ENCODE results near the gene TMEM158. TPM values are rescaled to one million over a fixed set of nuclear protein-coding genes. Genes with fewer than 3 reads are reported as not detected.

Gene TMEM158
- total RNA-seq, 2 experiments from 2014 or later: 0.09 TPM; not detected in 1

- H3K36me3 Mint-ChIP-seq (ENCODE audit: low read depth): no peaks in the 10 kb centered on the region
- POLR2A ChIA-PET: no interaction called here
- peaks cover 13% of the 10 kb centered on the region for H3K4me1 Mint-ChIP-seq
- ATAC-seq (no peak), DNase-seq (no peak)
- peaks cover 61% of the 10 kb centered on the region for H3K27me3 Mint-ChIP-seq
- CTCF ChIA-PET: interaction anchor here (0.6 to 1.5 kb wide), 6 partner anchors 16 to 952 kb away, joined by 3 to 5 read pairs (median 4); no protein-coding TSS in a partner anchor
- no peak overlapping the region for H3K27ac Mint-ChIP-seq
- H3K9me3 Mint-ChIP-seq (ENCODE audit: low read depth): no peaks in the 10 kb centered on the region
- intact Hi-C loops (cut with DNase I, micrococcal nuclease): loop anchor here in 1 of 2 experiments (5.0 kb wide), 2 partner anchors 280 to 430 kb away; no protein-coding TSS in a partner anchor
- peak overlapping the region; percentile 39 for H3K4me3 Mint-ChIP-seq
Observed at GRCh38 chr3:45227071-45227820, 1.2 kb upstream of the TMEM158 start.

GRCh38 chr3:45225465-45226205 lies 452 bp downstream of the TMEM158 start:
- Mint-ChIP-seq H3K4me3 (no peak overlapping the region), H3K27me3 (peaks cover 64% of the 10 kb centered on the region), H3K4me1 (peaks cover 13% of the 10 kb centered on the region), H3K9me3 (ENCODE audit: low read depth) (no peaks in the 10 kb centered on the region), H3K36me3 (ENCODE audit: low read depth) (no peaks in the 10 kb centered on the region), H3K27ac (no peak overlapping the region)
- DNase-seq: peak; percentile 71
- POLR2A ChIA-PET: interaction anchor here (0.7 kb wide), 1 partner anchor 59 kb away, joined by 3 read pairs; no protein-coding TSS in a partner anchor
- intact Hi-C loops (cut with DNase I, micrococcal nuclease): loop anchor here in 1 of 2 experiments (1.0 to 5.0 kb wide), 5 partner anchors 58 to 432 kb away; partner anchors contain the start of gene LARS2
- CTCF ChIA-PET: interaction anchor here (1.5 to 2.7 kb wide), 3 partner anchors 14 to 118 kb away, joined by 4 to 11 read pairs (median 5); no protein-coding TSS in a partner anchor
- ATAC-seq: peak; percentile 49

GRCh38 chr3:45224824-45225464 lies 1.1 kb downstream of the TMEM158 start:
- intact Hi-C loops (cut with DNase I, micrococcal nuclease): loop anchor here in 1 of 2 experiments (5.0 kb wide), 2 partner anchors 282 to 432 kb away; no protein-coding TSS in a partner anchor
- H3K27ac Mint-ChIP-seq: no peak overlapping the region
- peak; percentile 60 for DNase-seq
- H3K27me3 Mint-ChIP-seq: peaks cover 62% of the 10 kb centered on the region
- ChIA-PET POLR2A (interaction anchor here (0.7 kb wide), 1 partner anchor 58 kb away, joined by 3 read pairs; no protein-coding TSS in a partner anchor), CTCF (interaction anchor here (0.6 to 2.7 kb wide), 6 partner anchors 14 to 287 kb away, joined by 3 to 11 read pairs (median 4); no protein-coding TSS in a partner anchor)
- no peaks in the 10 kb centered on the region for H3K36me3 Mint-ChIP-seq (ENCODE audit: low read depth)
- H3K4me1 Mint-ChIP-seq: peaks cover 13% of the 10 kb centered on the region
- H3K9me3 Mint-ChIP-seq (ENCODE audit: low read depth): no peaks in the 10 kb centered on the region
- peak overlapping the region; percentile 73 for H3K4me3 Mint-ChIP-seq
- no peak for ATAC-seq

- ChIA-PET CTCF (interaction anchor here (0.6 to 2.7 kb wide), 8 partner anchors 13 to 288 kb away, joined by 3 to 11 read pairs (median 4); no protein-coding TSS in a partner anchor), POLR2A (interaction anchor here (0.6 kb wide), 1 partner anchor 595 kb away, joined by 5 read pairs; no protein-coding TSS in a partner anchor)
- Mint-ChIP-seq H3K27ac (no peak overlapping the region), H3K27me3 (peaks cover 56% of the 10 kb centered on the region), H3K4me1 (peaks cover 13% of the 10 kb centered on the region), H3K36me3 (ENCODE audit: low read depth) (no peaks in the 10 kb centered on the region), H3K9me3 (ENCODE audit: low read depth) (no peaks in the 10 kb centered on the region), H3K4me3 (peak overlapping the region; percentile 73)
- ATAC-seq (no peak), DNase-seq (peak; percentile 50)
- intact Hi-C loops (cut with DNase I, micrococcal nuclease): no loop called here
Observed at GRCh38 chr3:45223889-45224727, 2.0 kb downstream of the TMEM158 start.

GRCh38 chr3:45219694-45220093 lies 6.4 kb downstream of the TMEM158 start:
- Mint-ChIP-seq H3K27me3 (peaks cover 33% of the 10 kb centered on the region), H3K4me3 (no peak overlapping the region), H3K4me1 (peaks cover 7% of the 10 kb centered on the region), H3K36me3 (ENCODE audit: low read depth) (no peaks in the 10 kb centered on the region), H3K27ac (no peak overlapping the region), H3K9me3 (ENCODE audit: low read depth) (no peaks in the 10 kb centered on the region)
- ChIA-PET POLR2A (no interaction called here), CTCF (interaction anchor here (2.4 kb wide), 1 partner anchor 9 kb away, joined by 11 read pairs; no protein-coding TSS in a partner anchor)
- ATAC-seq (no peak), DNase-seq (no peak)
- intact Hi-C loops (cut with DNase I, micrococcal nuclease): no loop called here

GRCh38 chr3:45218578-45219390 lies 7.3 kb downstream of the TMEM158 start:
- ChIA-PET CTCF (interaction anchor here (0.6 to 2.4 kb wide), 5 partner anchors 8 to 188 kb away, joined by 3 to 11 read pairs (median 3); no protein-coding TSS in a partner anchor), POLR2A (no interaction called here)
- ATAC-seq: no peak
- Mint-ChIP-seq H3K4me1 (no peaks in the 10 kb centered on the region), H3K9me3 (ENCODE audit: low read depth) (no peaks in the 10 kb centered on the region), H3K36me3 (ENCODE audit: low read depth) (no peaks in the 10 kb centered on the region), H3K27me3 (peaks cover 26% of the 10 kb centered on the region), H3K4me3 (no peak overlapping the region), H3K27ac (no peak overlapping the region)
- no peak for DNase-seq
- intact Hi-C loops (cut with DNase I, micrococcal nuclease): no loop called here

GRCh38 chr3:45216021-45216609 lies 10.0 kb downstream of the TMEM158 start:
- H3K4me3 Mint-ChIP-seq: no peak overlapping the region
- no peaks in the 10 kb centered on the region for H3K4me1 Mint-ChIP-seq
- H3K36me3 Mint-ChIP-seq (ENCODE audit: low read depth): no peaks in the 10 kb centered on the region
- ATAC-seq: no peak
- H3K27me3 Mint-ChIP-seq: peaks cover 8% of the 10 kb centered on the region
- intact Hi-C loops (cut with DNase I, micrococcal nuclease): no loop called here
- no peak for DNase-seq
- ChIA-PET POLR2A (no interaction called here), CTCF (interaction anchor here (1.2 to 2.2 kb wide), 3 partner anchors 174 to 178 kb away, joined by 3 to 8 read pairs (median 7); no protein-coding TSS in a partner anchor)
- no peak overlapping the region for H3K27ac Mint-ChIP-seq
- no peaks in the 10 kb centered on the region for H3K9me3 Mint-ChIP-seq (ENCODE audit: low read depth)

GRCh38 chr3:45215466-45215865 lies 10.6 kb downstream of the TMEM158 start:
- intact Hi-C loops (cut with DNase I, micrococcal nuclease): no loop called here
- no peaks in the 10 kb centered on the region for H3K9me3 Mint-ChIP-seq (ENCODE audit: low read depth)
- DNase-seq (no peak), ATAC-seq (no peak)
- no peaks in the 10 kb centered on the region for H3K36me3 Mint-ChIP-seq (ENCODE audit: low read depth)
- POLR2A ChIA-PET: no interaction called here
- H3K27ac Mint-ChIP-seq: no peak overlapping the region
- peaks cover 10% of the 10 kb centered on the region for H3K27me3 Mint-ChIP-seq
- CTCF ChIA-PET: interaction anchor here (1.9 to 2.2 kb wide), 2 partner anchors 174 to 175 kb away, joined by 7 to 8 read pairs; no protein-coding TSS in a partner anchor
- H3K4me1 Mint-ChIP-seq: peaks cover 3% of the 10 kb centered on the region
- H3K4me3 Mint-ChIP-seq: no peak overlapping the region

- CTCF ChIA-PET: interaction anchor here (1.5 to 2.2 kb wide), 2 partner anchors 173 to 174 kb away, joined by 8 read pairs; no protein-coding TSS in a partner anchor
Observed at GRCh38 chr3:45214061-45214680, 11.9 kb downstream of the TMEM158 start.

More at GRCh38 chr3:45214061-45214680, 11.9 kb downstream of the TMEM158 start:
- Mint-ChIP-seq H3K27me3 (peaks cover 10% of the 10 kb centered on the region), H3K27ac (no peak overlapping the region), H3K4me1 (peaks cover 12% of the 10 kb centered on the region), H3K4me3 (no peak overlapping the region), H3K9me3 (ENCODE audit: low read depth) (no peaks in the 10 kb centered on the region), H3K36me3 (ENCODE audit: low read depth) (no peaks in the 10 kb centered on the region)
- DNase-seq: no peak
- intact Hi-C loops (cut with DNase I, micrococcal nuclease): loop anchor here (5.0 kb wide), 2 partner anchors 283 to 293 kb away; no protein-coding TSS in a partner anchor
- ATAC-seq: no peak
- POLR2A ChIA-PET: no interaction called here

Data from activated CD4-positive, alpha-beta T cell treated with anti-CD3 and anti-CD28 coated beads for 36 hours (primary cell).